HS-5 (cell line): ENCODE data around the gene ITPR3.
"Not testable (repeated sequence)": the region's sequence is repeated elsewhere in the genome, so short reads cannot be mapped to it uniquely, and the experiment has no call there.

Experiments
- DNase-seq: peaks from one replicate; pipeline ENCODE4 v3.0.0-alpha.2; 2012; ENCODE audit warnings: low read depth

Gene ITPR3

GRCh38 chr6:33591424-33592032, 29.6 kb upstream of the ITPR3 start:
- DNase-seq, result no peak

- no peak for DNase-seq
Measured at GRCh38 chr6:33592280-33592594, 28.9 kb upstream of the ITPR3 start.

GRCh38 chr6:33592595-33593413, 28.3 kb upstream of the ITPR3 start:
- no peak for DNase-seq

GRCh38 chr6:33593414-33593727, 27.8 kb upstream of the ITPR3 start:
- DNase-seq, result no peak

GRCh38 chr6:33595001-33595846, 25.9 kb upstream of the ITPR3 start:
- no peak for DNase-seq

- not testable (repeated sequence) for DNase-seq
Measured at GRCh38 chr6:33596894-33597293, 24.2 kb upstream of the ITPR3 start.

GRCh38 chr6:33597551-33598322, 23.4 kb upstream of the ITPR3 start:
- DNase-seq, result no peak

GRCh38 chr6:33599413-33599938, 21.6 kb upstream of the ITPR3 start:
- no peak for DNase-seq

- DNase-seq, result no peak
Measured at GRCh38 chr6:33600761-33601160, 20.4 kb upstream of the ITPR3 start.

GRCh38 chr6:33602180-33602579, 18.9 kb upstream of the ITPR3 start:
- DNase-seq, result no peak

- no peak for DNase-seq
Measured at GRCh38 chr6:33604941-33605854, 15.9 kb upstream of the ITPR3 start.

GRCh38 chr6:33606642-33607041, 14.5 kb upstream of the ITPR3 start:
- no peak for DNase-seq

- DNase-seq, result no peak
Measured at GRCh38 chr6:33607126-33607783, 13.9 kb upstream of the ITPR3 start.

GRCh38 chr6:33607784-33608161, 13.3 kb upstream of the ITPR3 start:
- no peak for DNase-seq

- DNase-seq, result no peak
Measured at GRCh38 chr6:33609019-33609418, 12.1 kb upstream of the ITPR3 start.

- DNase-seq, result no peak
Measured at GRCh38 chr6:33609528-33609927, 11.6 kb upstream of the ITPR3 start.

GRCh38 chr6:33610067-33610466, 11.1 kb upstream of the ITPR3 start:
- no peak for DNase-seq

- DNase-seq, result no peak
Measured at GRCh38 chr6:33610779-33611732, 10.1 kb upstream of the ITPR3 start.

GRCh38 chr6:33613146-33613794, 7.9 kb upstream of the ITPR3 start:
- no peak for DNase-seq
